Memory B cell (primary cell): ENCODE results near the gene GLYR1.

Source experiments
- ATAC-seq: fragments of 150-1000 bp; cut with Tn5 transposase; 2 replicates; pipeline ENCODE4 v1.10.0; 2021; ENCODE audit warnings: low read depth, mild to moderate bottlenecking, moderate library complexity
- DNase-seq, 2 donors: peaks; one replicate each; pipeline ENCODE4 v3.0.0; 2022; ENCODE audit warnings: low spot score in 2 of 2
- H3K27ac Mint-ChIP-seq: one replicate; pipeline ENCODE4 v1.8.0; 2022; ENCODE audit warnings: mild to moderate bottlenecking, moderate library complexity, mixed read lengths
- H3K27me3 Mint-ChIP-seq: one replicate; pipeline ENCODE4 v1.8.0; 2022; ENCODE audit warnings: mixed read lengths
- H3K36me3 Mint-ChIP-seq: one replicate; pipeline ENCODE4 v1.8.0; 2022; ENCODE audit warnings: mild to moderate bottlenecking, mixed read lengths
- H3K4me1 Mint-ChIP-seq: one replicate; pipeline ENCODE4 v1.8.0; 2022; ENCODE audit warnings: mixed read lengths
- H3K4me3 Mint-ChIP-seq: one replicate; pipeline ENCODE4 v1.8.0; 2022; ENCODE audit warnings: mild to moderate bottlenecking, moderate library complexity, mixed read lengths
- H3K9me3 Mint-ChIP-seq: one replicate; pipeline ENCODE4 v1.8.0; 2022; ENCODE audit warnings: mixed read lengths

GLYR1 gene

DNA sequence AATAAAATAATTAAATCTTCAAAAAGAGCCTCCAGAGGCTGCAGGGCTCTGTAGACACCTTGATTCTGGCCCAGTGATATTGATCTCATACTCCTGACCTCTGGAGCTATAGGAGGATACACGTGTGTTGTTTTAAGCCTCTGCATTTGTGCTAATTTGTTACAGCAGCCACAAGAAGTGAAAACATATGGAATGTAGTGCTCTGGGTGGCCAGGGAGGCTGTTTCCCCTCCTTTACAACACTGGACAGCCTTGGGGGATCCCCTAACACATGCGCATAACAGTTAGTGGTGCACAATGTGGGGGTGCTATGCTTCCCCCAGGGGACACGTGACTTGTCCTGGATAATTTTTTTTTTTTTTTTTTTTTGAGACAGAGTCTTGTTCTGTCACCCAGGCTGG is 75.4 kb downstream of the GLYR1 start:
- H3K9me3 Mint-ChIP-seq = no peaks in the 10 kb centered on the region
- H3K27ac Mint-ChIP-seq = no peak overlapping the region
- H3K4me1 Mint-ChIP-seq = peaks cover 16% of the 10 kb centered on the region
- H3K27me3 Mint-ChIP-seq = no peaks in the 10 kb centered on the region
- ATAC-seq (peak; percentile 19), DNase-seq (no peak)
- H3K36me3 Mint-ChIP-seq = no peaks in the 10 kb centered on the region
- no peak overlapping the region for H3K4me3 Mint-ChIP-seq

DNA sequence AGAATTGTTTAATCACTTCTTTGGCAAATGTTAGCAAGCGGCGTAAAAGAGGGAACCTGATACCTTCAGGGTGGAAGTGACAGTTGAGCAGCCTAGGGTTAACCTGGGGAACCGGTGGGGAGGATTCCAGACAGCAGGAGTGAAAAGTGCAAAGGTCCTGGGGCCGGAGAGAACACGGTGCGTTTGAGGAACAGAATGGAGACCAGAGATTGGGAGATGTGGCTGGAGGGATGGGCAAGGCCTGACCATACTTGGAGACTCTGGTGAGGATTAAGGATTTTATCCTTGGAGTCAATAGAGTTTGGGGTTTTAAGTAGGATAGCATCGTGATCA is 77.8 kb downstream of the GLYR1 start:
- Mint-ChIP-seq H3K9me3 (no peaks in the 10 kb centered on the region), H3K27ac (peak overlapping the region; percentile 88), H3K36me3 (no peaks in the 10 kb centered on the region), H3K27me3 (no peaks in the 10 kb centered on the region), H3K4me1 (peaks cover 22% of the 10 kb centered on the region), H3K4me3 (peak overlapping the region; percentile 19)
- DNase-seq (no peak), ATAC-seq (no peak)

DNA sequence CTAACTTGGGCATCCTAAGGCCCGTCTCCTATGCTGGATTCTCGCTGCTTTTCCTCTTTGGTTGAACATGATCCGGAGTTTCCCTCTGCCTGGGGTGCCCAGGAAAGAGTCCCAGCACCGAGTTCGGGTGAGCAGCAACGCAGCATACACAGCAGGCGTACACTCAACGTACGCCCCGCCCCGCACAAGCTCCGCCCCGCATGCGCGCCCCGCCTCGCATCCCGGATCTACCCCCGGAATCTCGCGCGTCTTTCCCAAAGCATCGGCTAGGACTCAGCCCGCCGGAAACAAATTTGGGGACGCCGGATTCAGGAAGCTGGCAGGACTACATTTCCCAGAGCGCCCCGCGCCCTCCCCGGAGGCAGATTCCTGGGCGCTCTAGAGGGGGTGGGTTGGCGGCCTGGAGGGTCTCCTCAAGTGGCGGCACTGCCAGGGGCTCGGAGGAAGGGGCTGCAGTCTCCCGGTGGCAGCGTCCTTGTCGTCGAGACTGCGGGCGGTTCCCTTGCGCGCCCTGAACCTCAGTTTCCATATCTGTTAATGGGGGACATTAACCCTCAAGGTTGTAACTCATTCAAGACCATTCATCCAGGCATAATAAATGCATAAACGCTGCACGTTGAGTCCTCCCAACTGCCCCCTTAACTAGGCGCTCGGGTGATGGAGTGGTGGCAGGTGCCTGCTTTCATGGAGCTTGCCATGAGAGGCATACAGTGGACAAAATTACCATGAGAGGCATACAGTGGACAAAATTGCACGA is 78.4 kb downstream of the GLYR1 start:
- Mint-ChIP-seq H3K27me3 (no peaks in the 10 kb centered on the region), H3K36me3 (no peaks in the 10 kb centered on the region), H3K4me1 (peaks cover 22% of the 10 kb centered on the region), H3K4me3 (peak overlapping the region; percentile 94), H3K27ac (peak overlapping the region; percentile 88), H3K9me3 (no peaks in the 10 kb centered on the region)
- DNase-seq (peak; percentile 56 to 57), ATAC-seq (peak; percentile 48)

DNA sequence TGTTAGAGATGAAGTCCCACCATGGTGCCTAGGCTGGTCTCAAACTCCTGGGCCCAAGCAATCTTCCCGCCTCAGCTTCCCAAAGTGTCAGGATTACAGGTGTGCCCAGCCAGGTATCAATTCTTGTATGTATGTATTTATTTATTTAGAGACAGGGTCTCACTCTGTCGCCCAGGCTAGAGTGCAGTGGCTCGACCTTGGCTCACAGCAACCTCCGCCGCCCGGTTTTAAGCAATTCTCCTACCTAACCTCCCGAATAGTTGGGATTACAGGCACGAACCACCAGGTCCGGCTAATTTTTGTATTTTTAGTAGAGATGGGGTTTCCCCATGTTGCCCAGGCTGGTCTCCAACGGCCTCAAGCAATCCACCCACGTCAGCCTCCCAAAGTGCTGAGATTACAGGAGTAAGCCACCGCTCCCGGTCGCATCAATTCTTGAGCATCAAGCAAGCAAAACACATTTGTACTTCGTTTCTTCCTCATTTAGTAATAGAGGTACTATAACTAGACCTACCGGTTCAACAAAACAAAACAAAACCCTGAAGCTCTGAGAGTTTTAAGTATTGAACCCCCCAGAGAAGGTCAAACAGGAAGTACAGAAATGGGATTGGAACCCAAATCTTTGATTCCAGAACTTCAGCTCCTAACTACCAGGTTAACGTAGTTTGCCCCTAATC is 79.1 kb downstream of the GLYR1 start:
- peak; percentile 14 for ATAC-seq

DNA sequence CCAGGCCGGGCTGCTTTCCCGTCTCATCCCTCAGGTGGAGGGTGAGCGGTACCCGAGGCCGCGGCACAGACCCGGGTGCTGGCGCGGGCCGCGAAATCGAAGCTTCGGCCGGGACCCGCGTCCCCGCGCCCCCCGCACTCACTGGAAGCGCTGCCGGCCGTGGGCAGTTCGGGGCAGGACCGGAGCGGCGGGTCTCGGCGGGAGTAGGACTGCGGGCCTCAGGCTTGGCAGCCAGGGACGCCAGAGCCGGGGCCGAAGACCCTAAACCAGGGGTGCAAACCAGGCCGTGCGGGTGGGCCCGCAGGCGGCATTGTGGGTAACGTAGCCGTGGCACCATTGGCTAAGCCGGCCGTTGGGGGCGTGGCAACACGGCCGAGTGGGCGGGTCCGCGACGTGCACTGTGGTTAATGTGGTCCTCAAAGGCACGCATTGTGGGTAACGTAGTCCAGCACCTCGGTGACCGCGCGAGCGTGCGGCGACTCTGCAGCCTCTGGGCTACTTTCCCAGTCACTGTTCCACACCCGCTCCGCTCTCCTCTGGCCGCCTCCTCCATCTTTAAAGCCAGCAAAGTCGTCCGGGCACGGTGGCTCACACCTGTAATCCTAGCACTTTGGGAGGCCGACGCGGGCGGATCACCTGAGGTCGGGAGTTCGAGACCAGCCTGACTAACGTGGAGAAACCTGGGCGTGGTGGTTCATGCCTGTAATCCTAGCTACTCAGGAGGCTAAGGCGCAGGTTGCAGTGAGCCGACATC is 80.0 kb downstream of the GLYR1 start, which contains the start of gene ZNF500:
TSS of gene ZNF500 (minus strand) at position 288 of the 754 bp plus-strand sequence. CDS start 1,184 bp downstream, outside the sequence.
- ATAC-seq (peak; percentile 94), DNase-seq (peak; percentile 93 to 97)
- Mint-ChIP-seq H3K4me1 (peaks cover 28% of the 10 kb centered on the region), H3K27ac (peak within 1 kb of the TSS; percentile 88), H3K4me3 (peak within 1 kb of the TSS; percentile 94), H3K27me3 (no peaks in the 10 kb centered on the region), H3K36me3 (peaks cover 3% of the 10 kb centered on the region), H3K9me3 (no peaks in the 10 kb centered on the region)

More for the DNA sequence above, 79.1 kb downstream of the GLYR1 start:
- no peak for DNase-seq
- H3K9me3 Mint-ChIP-seq = no peaks in the 10 kb centered on the region
- H3K4me3 Mint-ChIP-seq = peak overlapping the region; percentile 94
- peak overlapping the region; percentile 88 for H3K27ac Mint-ChIP-seq
- peaks cover 25% of the 10 kb centered on the region for H3K4me1 Mint-ChIP-seq
- H3K36me3 Mint-ChIP-seq = no peaks in the 10 kb centered on the region
- no peaks in the 10 kb centered on the region for H3K27me3 Mint-ChIP-seq

DNA sequence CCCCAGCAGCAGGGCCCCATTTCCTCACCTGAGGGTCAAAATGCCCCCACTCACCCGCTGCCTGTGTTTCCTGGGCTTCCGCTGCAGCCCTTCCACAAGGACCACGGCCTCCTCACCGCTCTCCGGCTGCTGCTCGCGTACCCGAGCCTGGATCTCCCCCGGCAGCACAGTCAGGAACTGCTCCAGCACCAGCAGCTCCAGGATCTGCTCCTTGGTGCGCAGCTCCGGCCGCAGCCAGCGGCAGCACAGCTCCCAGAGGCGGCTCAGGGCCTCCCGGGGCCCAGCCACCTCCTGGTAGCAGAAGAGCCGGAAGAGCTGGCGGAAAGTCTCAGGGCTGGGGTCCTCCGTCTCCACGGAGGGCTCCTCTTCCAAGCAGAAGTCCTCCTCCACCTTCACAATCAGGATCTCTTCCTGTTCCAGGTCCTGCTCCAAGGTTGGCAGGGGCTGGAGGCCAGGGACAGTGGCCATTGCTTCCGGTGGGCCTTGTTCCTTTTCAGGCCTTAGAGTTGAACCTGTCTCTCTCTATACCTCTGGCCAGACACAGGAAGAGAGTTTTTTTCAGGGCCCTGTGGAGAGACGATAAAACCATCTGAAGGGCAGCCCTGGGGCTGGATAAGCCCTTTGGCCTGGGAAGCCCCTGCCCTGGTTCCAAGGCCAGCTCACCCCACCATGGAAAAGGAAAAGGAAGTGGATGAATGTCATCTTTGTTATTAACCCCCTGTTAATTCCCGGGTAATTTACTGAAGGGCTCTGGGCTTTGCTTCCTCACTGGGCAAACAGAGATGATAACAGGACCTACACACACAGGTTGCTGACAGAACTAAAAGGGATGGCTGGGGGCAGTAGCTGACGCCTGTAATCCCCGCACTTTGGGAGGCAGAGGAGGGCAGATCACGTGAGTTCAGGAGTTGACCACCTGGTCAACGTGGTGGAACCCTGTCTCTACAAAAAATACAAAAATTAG is 81.3 kb downstream of the GLYR1 start:
- Mint-ChIP-seq H3K4me1 (peaks cover 28% of the 10 kb centered on the region), H3K4me3 (peak overlapping the region; percentile 87), H3K36me3 (peaks cover 6% of the 10 kb centered on the region), H3K27me3 (no peaks in the 10 kb centered on the region), H3K9me3 (no peaks in the 10 kb centered on the region), H3K27ac (peak overlapping the region; percentile 65)
- DNase-seq (no peak), ATAC-seq (no peak)

DNA sequence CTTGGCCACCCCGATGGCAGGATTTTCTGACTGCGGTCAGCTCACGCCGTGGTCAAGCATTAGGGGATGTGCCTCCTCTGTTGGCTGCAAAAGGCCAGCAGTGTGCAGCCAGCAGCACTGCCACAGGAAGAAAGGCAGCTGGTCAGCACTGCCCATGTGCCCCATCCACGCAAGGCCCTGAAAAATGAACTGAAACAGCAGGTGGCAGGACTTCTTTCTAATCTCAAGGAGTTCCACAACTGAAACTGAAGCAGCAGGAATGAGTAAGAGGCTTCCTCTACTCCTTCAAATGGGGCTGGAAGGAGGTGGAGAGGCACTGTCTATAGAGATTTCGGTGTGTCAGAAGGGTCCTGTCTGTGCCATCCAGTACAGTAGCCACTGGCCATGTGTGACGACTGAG is 83.3 kb downstream of the GLYR1 start:
- peaks cover 20% of the 10 kb centered on the region for H3K4me1 Mint-ChIP-seq
- DNase-seq (no peak), ATAC-seq (no peak)
- no peaks in the 10 kb centered on the region for H3K9me3 Mint-ChIP-seq
- H3K27me3 Mint-ChIP-seq = no peaks in the 10 kb centered on the region
- no peak overlapping the region for H3K4me3 Mint-ChIP-seq
- H3K36me3 Mint-ChIP-seq = peaks cover 13% of the 10 kb centered on the region
- no peak overlapping the region for H3K27ac Mint-ChIP-seq

DNA sequence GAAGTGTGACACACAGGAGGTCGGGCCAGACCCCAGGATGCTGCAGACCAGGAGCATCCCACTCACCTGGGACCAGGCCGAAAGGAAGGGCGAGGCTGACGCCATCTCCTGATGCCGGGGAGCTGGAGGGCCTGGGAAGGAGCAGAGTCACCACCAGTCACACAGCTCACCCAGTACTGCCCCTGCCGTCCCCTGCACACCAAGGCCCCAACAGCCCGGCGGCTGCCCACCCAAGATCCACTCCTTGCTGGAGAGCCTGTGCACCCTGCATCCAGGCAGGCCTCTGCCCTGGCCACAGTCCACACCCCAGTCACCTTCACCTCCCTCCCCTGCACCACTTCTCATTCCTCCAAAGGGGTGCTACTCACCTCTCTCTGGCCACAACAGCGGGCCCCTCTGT is 84.9 kb downstream of the GLYR1 start:
- DNase-seq (no peak), ATAC-seq (no peak)
- Mint-ChIP-seq H3K36me3 (peaks cover 18% of the 10 kb centered on the region), H3K9me3 (no peaks in the 10 kb centered on the region), H3K27ac (no peak overlapping the region), H3K4me1 (peaks cover 13% of the 10 kb centered on the region), H3K27me3 (no peaks in the 10 kb centered on the region), H3K4me3 (no peak overlapping the region)

DNA sequence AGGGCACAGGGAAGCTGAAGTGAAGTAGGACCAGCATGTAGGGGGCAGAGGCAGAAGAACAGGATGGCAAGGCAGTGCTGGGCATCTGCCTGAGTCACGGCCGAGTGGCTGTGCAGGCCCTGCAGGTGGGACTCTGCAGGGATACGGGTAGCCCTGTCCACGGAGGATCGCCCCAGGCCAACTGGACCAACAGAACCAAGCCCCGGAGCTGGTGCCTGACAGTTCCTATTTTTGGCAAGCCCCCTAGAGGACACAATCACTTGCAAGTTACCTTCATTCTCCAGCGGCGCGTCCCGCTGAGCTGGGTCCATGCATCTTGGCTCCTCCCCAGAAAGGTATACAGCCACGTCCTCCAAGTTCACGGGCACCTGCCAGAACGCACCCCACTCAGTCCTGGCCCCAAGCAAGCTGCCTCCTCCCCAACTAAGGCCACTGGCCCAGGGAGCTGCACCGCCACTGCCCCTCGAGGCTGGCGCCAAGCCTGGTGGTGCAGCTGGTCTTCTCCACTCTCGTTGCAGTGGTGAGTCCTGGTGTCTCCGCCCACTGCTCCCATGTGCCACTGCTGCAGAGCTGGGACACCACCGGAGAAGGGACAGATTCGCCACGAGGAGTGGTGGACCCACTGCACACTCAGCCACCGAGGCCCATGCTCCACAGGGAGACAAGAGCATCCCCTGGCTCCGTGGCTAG is 86.7 kb downstream of the GLYR1 start:
- peaks cover 6% of the 10 kb centered on the region for H3K4me1 Mint-ChIP-seq
- ATAC-seq (no peak), DNase-seq (no peak)
- H3K27ac Mint-ChIP-seq = no peak overlapping the region
- peaks cover 26% of the 10 kb centered on the region for H3K36me3 Mint-ChIP-seq
- no peaks in the 10 kb centered on the region for H3K27me3 Mint-ChIP-seq
- no peak overlapping the region for H3K4me3 Mint-ChIP-seq
- peaks cover 3% of the 10 kb centered on the region for H3K9me3 Mint-ChIP-seq

DNA sequence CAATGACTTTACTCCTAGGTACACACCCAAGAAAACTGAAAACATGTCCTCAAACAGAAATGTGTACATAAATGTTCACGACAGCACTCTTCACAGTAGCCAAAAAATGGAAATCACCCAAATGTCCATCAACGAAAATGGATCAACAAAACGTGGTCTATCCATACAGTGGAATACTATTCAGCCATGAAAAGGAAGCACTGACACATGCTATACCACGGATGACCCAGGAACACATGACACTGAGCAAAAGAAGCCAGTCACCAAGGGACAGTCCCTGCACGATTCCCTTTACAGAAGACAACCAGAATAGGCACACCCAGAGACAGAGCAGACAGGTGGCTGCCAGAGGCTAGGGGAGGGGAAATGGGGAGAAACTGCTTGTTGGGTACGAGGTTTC is 91.4 kb downstream of the GLYR1 start:
- ATAC-seq (no peak), DNase-seq (no peak)
- no peaks in the 10 kb centered on the region for H3K4me1 Mint-ChIP-seq
- no peaks in the 10 kb centered on the region for H3K27me3 Mint-ChIP-seq
- no peak overlapping the region for H3K4me3 Mint-ChIP-seq
- peaks cover 3% of the 10 kb centered on the region for H3K9me3 Mint-ChIP-seq
- peaks cover 24% of the 10 kb centered on the region for H3K36me3 Mint-ChIP-seq
- H3K27ac Mint-ChIP-seq = no peak overlapping the region

DNA sequence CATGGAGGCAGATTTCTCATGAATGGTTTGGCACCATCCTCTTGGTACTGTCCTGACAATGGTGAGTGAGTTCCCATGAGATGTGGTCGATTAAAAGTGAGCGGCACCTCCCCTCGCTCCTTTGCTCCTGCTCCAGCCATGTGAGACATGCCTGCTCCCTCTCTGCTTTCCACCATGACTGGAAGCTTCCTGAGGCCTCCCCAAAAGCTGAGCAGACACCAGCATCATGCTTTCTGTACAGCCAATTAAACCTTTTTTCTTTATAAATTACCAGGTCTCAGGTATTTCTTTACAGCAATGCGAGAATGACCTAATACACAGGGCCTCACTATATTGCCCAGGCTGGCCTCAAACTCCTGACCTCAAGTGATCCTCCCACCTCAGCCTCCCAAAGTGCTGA is 92.2 kb downstream of the GLYR1 start:
- no peak for ATAC-seq
- no peak for DNase-seq
- peaks cover 3% of the 10 kb centered on the region for H3K9me3 Mint-ChIP-seq
- peaks cover 20% of the 10 kb centered on the region for H3K36me3 Mint-ChIP-seq
- H3K4me1 Mint-ChIP-seq = no peaks in the 10 kb centered on the region
- no peak overlapping the region for H3K27ac Mint-ChIP-seq
- no peak overlapping the region for H3K4me3 Mint-ChIP-seq
- no peaks in the 10 kb centered on the region for H3K27me3 Mint-ChIP-seq

DNA sequence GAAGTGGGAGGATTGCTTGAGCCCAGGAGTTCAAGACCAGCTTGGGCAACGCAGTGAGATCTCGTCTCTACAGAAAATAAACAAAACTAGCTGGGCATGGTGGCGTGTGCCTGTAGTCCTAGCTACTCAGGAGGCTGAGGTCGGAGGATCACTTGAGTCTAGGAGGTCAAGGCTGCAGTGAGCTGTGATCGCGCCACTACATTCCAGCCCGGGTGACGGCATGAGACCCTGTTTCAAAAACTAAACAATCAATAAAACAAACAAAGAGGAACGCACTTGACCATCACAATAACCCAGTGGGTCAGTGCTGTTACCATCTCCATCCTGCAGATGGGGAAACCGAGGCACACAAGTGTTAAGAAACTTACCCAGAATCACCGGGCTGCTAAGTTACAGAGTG is 93.9 kb downstream of the GLYR1 start:
- ATAC-seq = no peak
- H3K9me3 Mint-ChIP-seq = peaks cover 3% of the 10 kb centered on the region
- H3K4me1 Mint-ChIP-seq = no peaks in the 10 kb centered on the region
- peaks cover 14% of the 10 kb centered on the region for H3K36me3 Mint-ChIP-seq
- DNase-seq = no peak
- no peak overlapping the region for H3K4me3 Mint-ChIP-seq
- H3K27ac Mint-ChIP-seq = no peak overlapping the region
- no peaks in the 10 kb centered on the region for H3K27me3 Mint-ChIP-seq
